Fibroblast of lung (primary cell): ENCODE data around the gene CTBP1. TPM values are rescaled to one million over a fixed set of nuclear protein-coding genes. Genes with fewer than 3 reads are reported as not detected.

Experiments
- DNase-seq, 2 donors: peaks; one replicate each; pipeline versions ENCODE4 v3.0.0 to v3.0.0-alpha.2; 2010; ENCODE audit warnings: low read depth in 2 of 2
- H2AFZ ChIP-seq: 2 replicates; pipeline ENCODE4 v1.5.1; 2012; ENCODE audit warnings: low read length, control low read depth, inconsistent platforms
- H3K27ac ChIP-seq: 2 replicates; pipeline ENCODE4 v1.5.1; 2011; ENCODE audit warnings: low read length, control low read depth; ENCODE audit not compliant: insufficient read depth
- H3K27me3 ChIP-seq: 2 replicates; pipeline ENCODE4 v1.5.1; 2011; ENCODE audit warnings: mild to moderate bottlenecking, low read length; ENCODE audit not compliant: control insufficient read depth, insufficient read depth
- H3K36me3 ChIP-seq: 2 replicates; pipeline ENCODE4 v1.5.1; 2011; ENCODE audit warnings: low read length; ENCODE audit not compliant: control insufficient read depth, insufficient read depth
- H3K4me1 ChIP-seq: 2 replicates; pipeline ENCODE4 v1.5.1; 2011; ENCODE audit warnings: low read length; ENCODE audit not compliant: control insufficient read depth, insufficient read depth; ENCODE audit errors: extremely low read depth
- H3K4me2 ChIP-seq: 2 replicates; pipeline ENCODE4 v1.5.1; 2011; ENCODE audit warnings: low read length, control low read depth; ENCODE audit not compliant: insufficient read depth; ENCODE audit errors: extremely low read depth
- H3K4me3 ChIP-seq, 4 experiments: fragments of 200-600 bp in 1 of 4; sonication (generic) in 1 of 4; replicated peaks in 1 of 4; 2 replicates each; pipeline ENCODE4 v1.5.1; 2011 to 2016; ENCODE audit warnings: low read length in 4 of 4, low read depth in 3 of 4, mild to moderate bottlenecking in 3 of 4, control low read depth in 2 of 4, inconsistent platforms in 1 of 4, mixed read lengths in 1 of 4; ENCODE audit not compliant: insufficient read depth in 1 of 4; ENCODE audit errors: control extremely low read depth in 1 of 4
- H3K79me2 ChIP-seq: 2 replicates; pipeline ENCODE4 v1.5.1; 2012; ENCODE audit warnings: mild to moderate bottlenecking, low read length, inconsistent platforms; ENCODE audit not compliant: control insufficient read depth, insufficient read depth
- H3K9ac ChIP-seq: 2 replicates; pipeline ENCODE4 v1.5.1; 2011; ENCODE audit warnings: mild to moderate bottlenecking, low read length, control low read depth; ENCODE audit not compliant: insufficient read depth
- H3K9me3 ChIP-seq: 2 replicates; pipeline ENCODE4 v1.5.1; 2012; ENCODE audit warnings: low read depth, low read length; ENCODE audit not compliant: control insufficient read depth, insufficient read depth
- H4K20me1 ChIP-seq: 2 replicates; pipeline ENCODE4 v1.5.1; 2011; ENCODE audit warnings: low read length; ENCODE audit not compliant: control insufficient read depth, insufficient read depth; ENCODE audit errors: extremely low read depth
- CTCF ChIP-seq, 2 donors: IDR thresholded peaks in 1 of 2; conservative IDR thresholded peaks in 1 of 2; 1 replicate in 1 of 2; 2 replicates in 1 of 2; pipeline ENCODE4 v1.5.1; 2011 to 2012; ENCODE audit warnings: low read length in 2 of 2, control low read depth in 1 of 2, inconsistent platforms in 1 of 2, low read depth in 1 of 2, mild to moderate bottlenecking in 1 of 2
- EZH2 ChIP-seq: IDR thresholded peaks from 2 replicates; pipeline ENCODE4 v1.5.1; 2012; ENCODE audit warnings: low read length, control low read depth, mild to moderate bottlenecking; ENCODE audit errors: missing control alignments
- polyA plus RNA-seq, 2 donors: library from polyadenylated mRNA; depleted of rRNA in 1 of 2; stranded (reverse) in 1 of 2; unstranded in 1 of 2; fragments of >200 nt; gene quantifications; 2 replicates each; pipeline ENCODE4 v1.2.1, GENCODE V29; 2011 to 2012; ENCODE audit warnings: missing spikeins in 1 of 2
- total RNA-seq: library from RNA; depleted of rRNA; stranded (reverse); fragments of >200 nt; gene quantifications from 2 replicates; pipeline ENCODE4 v1.2.1, GENCODE V29; 2014

The CTBP1 gene
- total and polyA plus RNA-seq, 2 donors (not counting 1 experiment from before 2014, with no cell fraction given): 78.2 to 249 TPM

GRCh38 chr4:1230316-1230715 lies 18.6 kb downstream of the CTBP1 start:
- peaks cover 66% of the 10 kb centered on the region for H3K36me3 ChIP-seq
- H3K27ac ChIP-seq: no peak overlapping the region
- TF ChIP-seq EZH2 (no peak), CTCF (conservative IDR thresholded peaks at IDR 0.05 in 1 of 2, IDR thresholded peaks at IDR 0.05 in 1 of 2; ENCODE audit: low read depth in 1 of 2, low read length in 2 of 2) (no peak)
- peaks cover 30% of the 10 kb centered on the region for H3K79me2 ChIP-seq
- H3K9ac ChIP-seq: no peak overlapping the region
- no peak overlapping the region for H2AFZ ChIP-seq
- no peak for DNase-seq
- peaks cover 27% of the 10 kb centered on the region for H3K4me1 ChIP-seq
- H4K20me1 ChIP-seq: no peaks in the 10 kb centered on the region
- H3K9me3 ChIP-seq: no peaks in the 10 kb centered on the region
- H3K27me3 ChIP-seq: no peaks in the 10 kb centered on the region
- no peak overlapping the region for H3K4me3 ChIP-seq
- H3K4me2 ChIP-seq: no peak overlapping the region

GRCh38 chr4:1229117-1229849 lies 19.6 kb downstream of the CTBP1 start:
- H3K4me1 ChIP-seq: peaks cover 21% of the 10 kb centered on the region
- H2AFZ ChIP-seq: no peak overlapping the region
- no peak overlapping the region for H3K27ac ChIP-seq
- no peak for DNase-seq
- H4K20me1 ChIP-seq: no peaks in the 10 kb centered on the region
- H3K9ac ChIP-seq: no peak overlapping the region
- no peaks in the 10 kb centered on the region for H3K27me3 ChIP-seq
- TF ChIP-seq EZH2: no peak
- TF ChIP-seq CTCF (conservative IDR thresholded peaks at IDR 0.05 in 1 of 2, IDR thresholded peaks at IDR 0.05 in 1 of 2; ENCODE audit: low read depth in 1 of 2, low read length in 2 of 2): no peak
- H3K79me2 ChIP-seq: peaks cover 24% of the 10 kb centered on the region
- no peak overlapping the region for H3K4me2 ChIP-seq
- peaks cover 71% of the 10 kb centered on the region for H3K36me3 ChIP-seq
- no peaks in the 10 kb centered on the region for H3K9me3 ChIP-seq
- no peak overlapping the region for H3K4me3 ChIP-seq

GRCh38 chr4:1227816-1228215 lies 21.1 kb downstream of the CTBP1 start:
- Histone ChIP-seq H3K4me2 (no peak overlapping the region), H3K4me3 (no peak overlapping the region), H3K27ac (no peak overlapping the region), H3K79me2 (peaks cover 13% of the 10 kb centered on the region), H3K36me3 (peaks cover 70% of the 10 kb centered on the region), H2AFZ (no peak overlapping the region), H3K4me1 (peaks cover 7% of the 10 kb centered on the region), H4K20me1 (no peaks in the 10 kb centered on the region), H3K9me3 (no peaks in the 10 kb centered on the region), H3K27me3 (no peaks in the 10 kb centered on the region), H3K9ac (no peak overlapping the region)
- DNase-seq: no peak
- TF ChIP-seq CTCF (conservative IDR thresholded peaks at IDR 0.05 in 1 of 2, IDR thresholded peaks at IDR 0.05 in 1 of 2; ENCODE audit: low read depth in 1 of 2, low read length in 2 of 2) (no peak), EZH2 (no peak)
